HG03103 (cell line): ENCODE data around the gene ASB1.
"Not testable (repeated sequence)": the region's sequence is repeated elsewhere in the genome, so short reads cannot be mapped to it uniquely, and the experiment has no call there.

Experiments used
- ATAC-seq: cut with Tn5 transposase; IDR thresholded peaks from one replicate; pipeline ENCODE4 v1.9.1; 2021; ENCODE audit warnings: low read depth; ENCODE audit not compliant: unreplicated experiment

ASB1 gene

GRCh38 chr2:238441262-238442114 lies 14.8 kb downstream of the ASB1 start:
- ATAC-seq: no peak

DNA sequence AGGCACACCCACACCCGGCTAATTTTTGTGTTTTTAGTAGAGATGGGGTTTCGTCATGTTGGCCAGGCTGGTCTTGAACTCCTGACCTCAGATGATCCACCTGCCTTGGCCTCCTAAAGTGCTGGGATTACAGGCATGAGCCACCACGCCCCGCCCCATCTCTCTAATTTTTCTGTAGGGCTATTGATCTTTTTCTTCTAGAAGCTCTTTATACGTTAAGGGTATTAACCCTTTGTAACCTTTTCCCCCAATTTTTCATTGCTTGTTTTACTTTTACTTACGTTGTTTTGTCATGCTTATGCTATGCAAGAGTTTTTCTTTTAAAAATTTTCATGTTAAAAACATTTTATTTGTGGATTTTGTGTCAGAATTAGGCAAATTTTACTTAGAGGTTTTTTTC lies 15.5 kb downstream of the ASB1 start:
- not testable (repeated sequence) for ATAC-seq

DNA sequence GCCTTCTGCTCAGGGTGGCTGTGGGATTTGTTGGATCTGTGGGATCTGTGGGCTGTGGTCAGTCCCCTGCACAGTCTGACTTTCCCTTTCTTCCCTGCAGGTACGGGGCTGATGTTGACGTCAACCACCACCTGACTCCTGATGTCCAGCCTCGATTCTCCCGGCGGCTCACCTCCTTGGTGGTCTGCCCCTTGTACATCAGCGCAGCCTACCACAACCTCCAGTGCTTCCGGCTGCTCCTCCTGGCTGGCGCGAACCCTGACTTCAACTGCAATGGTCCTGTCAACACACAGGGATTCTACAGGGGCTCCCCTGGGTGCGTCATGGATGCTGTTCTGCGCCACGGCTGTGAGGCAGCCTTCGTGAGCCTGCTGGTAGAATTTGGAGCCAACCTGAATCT lies 17.5 kb downstream of the ASB1 start:
- no peak for ATAC-seq

GRCh38 chr2:238445409-238446190 lies 18.9 kb downstream of the ASB1 start:
- ATAC-seq: no peak

GRCh38 chr2:238446371-238446770 lies 19.6 kb downstream of the ASB1 start:
- ATAC-seq: no peak

- no peak for ATAC-seq
Measured at GRCh38 chr2:238448031-238448955, 21.6 kb downstream of the ASB1 start.

- ATAC-seq: no peak
Measured at GRCh38 chr2:238449241-238449640, 22.5 kb downstream of the ASB1 start.

DNA sequence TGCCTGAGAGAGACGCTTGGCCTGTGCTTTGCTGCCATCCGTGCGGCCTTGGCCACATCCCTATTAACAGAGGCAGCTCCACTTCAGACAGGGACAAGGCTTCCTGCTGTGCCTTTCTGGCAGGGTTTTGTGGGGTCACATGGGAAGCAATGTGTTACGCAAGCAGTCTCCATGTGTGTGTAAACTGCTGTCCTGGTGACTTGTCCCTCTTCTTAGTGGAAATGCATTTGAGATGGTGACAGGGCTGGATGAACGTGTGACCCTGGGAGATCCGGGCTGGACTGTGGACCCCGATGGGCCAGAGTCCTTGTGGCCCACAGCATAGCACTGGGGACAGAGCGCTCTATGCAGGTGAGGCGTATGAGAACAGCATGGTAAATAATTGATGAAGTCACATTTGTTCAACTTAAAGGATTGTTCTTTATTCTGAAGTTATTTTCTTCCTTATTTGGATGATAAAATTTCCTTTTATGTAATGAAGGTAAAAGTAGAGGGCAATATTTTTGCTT lies 23.2 kb downstream of the ASB1 start:
- no peak for ATAC-seq

GRCh38 chr2:238450440-238450861 lies 23.7 kb downstream of the ASB1 start:
- no peak for ATAC-seq

DNA sequence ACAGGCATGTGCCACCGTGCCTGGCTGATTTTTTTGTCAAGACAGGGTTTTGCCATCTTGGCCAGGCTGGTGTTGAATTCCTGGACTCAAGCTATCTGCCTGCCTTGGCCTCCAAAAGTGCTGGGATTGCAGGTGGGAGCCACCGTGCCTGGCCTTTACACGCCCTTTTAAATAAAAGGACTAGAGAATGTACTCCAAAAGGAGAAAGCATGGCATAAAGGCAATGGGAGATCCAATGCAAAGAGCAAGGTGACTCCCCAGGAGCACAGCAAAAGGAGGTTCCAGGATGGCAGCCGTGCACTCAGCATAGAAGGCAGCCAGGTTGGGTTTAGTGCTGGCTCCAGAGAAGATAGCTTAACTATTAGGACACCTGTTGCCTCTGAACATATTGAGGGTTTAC lies 27.1 kb downstream of the ASB1 start:
- no peak for ATAC-seq

DNA sequence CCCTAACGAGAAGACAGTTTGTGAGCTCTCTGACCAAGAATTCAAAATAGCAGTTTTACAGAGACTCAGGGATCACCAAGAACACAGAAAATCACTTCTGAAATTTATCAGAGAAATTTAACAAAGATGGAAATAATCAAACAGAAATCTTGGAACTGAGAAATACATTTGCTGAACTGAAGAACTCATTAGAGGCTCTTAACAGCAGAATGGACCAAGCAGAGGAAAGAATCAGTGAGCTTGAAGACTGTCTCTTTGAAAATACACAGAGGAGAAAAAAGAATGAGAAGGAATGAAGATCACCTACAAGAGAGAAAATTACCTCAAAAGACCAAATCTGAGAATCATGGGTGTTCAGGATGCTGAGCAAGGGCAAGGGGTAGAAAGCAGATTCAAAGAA lies 29.7 kb downstream of the ASB1 start:
- no peak for ATAC-seq

GRCh38 chr2:238456970-238457926 lies 30.5 kb downstream of the ASB1 start:
- no peak for ATAC-seq

- ATAC-seq: no peak
Measured at GRCh38 chr2:238457927-238458324, 31.2 kb downstream of the ASB1 start.

- ATAC-seq: no peak
Measured at GRCh38 chr2:238458651-238459050, 31.9 kb downstream of the ASB1 start.

DNA sequence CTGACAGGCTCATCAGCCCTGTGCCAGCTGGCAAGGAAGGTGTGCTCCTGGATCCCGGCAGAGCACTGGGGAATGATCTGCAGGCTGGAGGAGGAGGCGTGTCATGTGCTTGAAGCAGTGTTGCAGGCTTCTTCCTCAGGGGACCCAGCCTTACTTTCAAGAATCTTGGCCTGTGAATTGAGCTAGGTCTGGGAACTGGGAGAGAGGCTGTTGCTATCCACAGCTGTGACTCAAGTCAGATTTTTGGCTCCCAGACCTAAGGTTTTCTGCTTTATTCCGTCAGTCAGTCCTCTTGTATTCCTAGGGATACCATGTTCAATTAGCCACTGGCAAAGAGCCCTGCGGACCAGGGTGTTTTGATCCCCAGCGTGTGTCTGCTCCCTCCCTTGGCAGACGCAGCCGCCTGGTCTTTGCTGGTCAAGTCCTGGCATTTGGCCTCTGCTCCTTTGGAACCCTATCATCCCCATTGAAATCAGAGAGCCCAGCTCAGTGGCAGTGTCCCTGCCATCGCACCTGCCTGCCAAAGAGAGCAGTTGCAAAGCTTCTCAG lies 32.4 kb downstream of the ASB1 start:
- no peak for ATAC-seq

GRCh38 chr2:238461051-238461450 lies 34.3 kb downstream of the ASB1 start:
- ATAC-seq: no peak

DNA sequence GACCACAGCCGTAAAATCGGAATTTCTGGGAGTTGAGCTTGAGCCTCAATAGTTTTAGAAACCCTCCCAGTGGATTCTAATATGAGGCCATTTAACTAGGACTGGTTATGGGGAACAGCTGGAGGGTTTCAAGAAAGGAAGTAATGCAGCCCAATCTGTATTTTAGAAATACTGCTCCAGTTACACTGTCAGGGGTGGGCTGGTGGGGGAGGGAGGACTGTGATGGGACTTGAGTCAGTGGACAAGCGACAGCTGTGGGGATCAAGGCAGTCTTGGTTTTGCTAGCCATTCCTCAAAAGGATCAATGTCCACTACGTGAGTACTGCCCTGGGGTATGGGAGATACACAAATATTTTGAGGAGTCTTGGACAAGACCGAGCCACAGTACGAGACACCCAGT lies 34.8 kb downstream of the ASB1 start:
- ATAC-seq: no peak

GRCh38 chr2:238461916-238462315 lies 35.2 kb downstream of the ASB1 start:
- no peak for ATAC-seq

- ATAC-seq: no peak
Measured at GRCh38 chr2:238462782-238463396, 36.2 kb downstream of the ASB1 start.
